ENCODE measurements around the gene RAB3C. TPM values are rescaled to one million over a fixed set of nuclear protein-coding genes. Genes with fewer than 3 reads are reported as not detected.
"Not testable (repeated sequence)": the region's sequence is repeated elsewhere in the genome, so short reads cannot be mapped to it uniquely, and the experiment has no call there.

The RAB3C gene
- total RNA-seq, 1 experiment from 2014 or later: not detected

DNA sequence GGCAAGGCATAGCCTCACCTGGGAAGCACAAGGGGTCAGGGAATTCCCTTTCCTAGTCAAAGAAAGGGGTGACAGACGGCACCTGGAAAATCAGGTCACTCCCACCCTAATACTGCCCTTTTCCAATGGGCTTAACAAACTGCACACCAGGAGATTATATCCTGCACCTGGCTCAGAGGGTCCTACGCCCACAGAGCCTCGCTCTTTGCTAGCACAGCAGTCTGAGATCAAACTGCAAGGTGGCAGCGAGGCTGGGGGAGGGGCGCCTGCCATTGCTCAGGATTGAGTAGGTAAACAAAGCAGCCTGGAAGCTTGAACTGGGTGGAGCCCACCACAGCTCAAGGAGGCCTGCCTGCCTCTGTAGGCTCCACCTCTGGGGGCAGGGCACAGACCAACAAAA is 9.9 kb upstream of the RAB3C start:
- DNase-seq; H3K9me3 ChIP-seq (replicated peaks); H3K36me3 ChIP-seq; H3K4me1 ChIP-seq; H3K27me3 ChIP-seq; H3K4me3 ChIP-seq; H3K27ac ChIP-seq: not testable (repeated sequence)

DNA sequence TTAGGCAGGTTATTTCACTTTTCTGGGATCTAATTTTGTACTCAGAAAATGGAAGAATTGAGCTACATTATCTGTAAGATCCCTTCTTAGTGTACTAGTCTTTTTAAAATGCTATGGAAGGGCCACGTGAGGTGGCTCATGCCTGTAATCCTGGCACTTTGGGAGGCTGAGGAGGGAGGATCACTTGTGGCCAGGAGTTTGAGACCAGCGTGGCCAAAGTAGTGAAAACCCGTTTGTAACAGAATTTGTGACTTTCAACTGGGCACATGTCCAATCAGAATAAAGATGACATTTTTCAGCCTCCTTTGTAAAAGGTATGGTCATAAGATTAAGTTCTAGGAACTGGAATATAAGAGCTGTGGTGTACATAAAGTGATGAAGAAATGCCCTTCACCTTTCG is 3.1 kb upstream of the RAB3C start:
- Histone ChIP-seq H3K4me3 (no peak overlapping the region), H3K4me1 (no peaks in the 10 kb centered on the region), H3K27ac (no peak overlapping the region), H3K36me3 (no peaks in the 10 kb centered on the region), H3K9me3 (replicated peaks) (no peaks in the 10 kb centered on the region), H3K27me3 (no peaks in the 10 kb centered on the region)
- DNase-seq: no peak

DNA sequence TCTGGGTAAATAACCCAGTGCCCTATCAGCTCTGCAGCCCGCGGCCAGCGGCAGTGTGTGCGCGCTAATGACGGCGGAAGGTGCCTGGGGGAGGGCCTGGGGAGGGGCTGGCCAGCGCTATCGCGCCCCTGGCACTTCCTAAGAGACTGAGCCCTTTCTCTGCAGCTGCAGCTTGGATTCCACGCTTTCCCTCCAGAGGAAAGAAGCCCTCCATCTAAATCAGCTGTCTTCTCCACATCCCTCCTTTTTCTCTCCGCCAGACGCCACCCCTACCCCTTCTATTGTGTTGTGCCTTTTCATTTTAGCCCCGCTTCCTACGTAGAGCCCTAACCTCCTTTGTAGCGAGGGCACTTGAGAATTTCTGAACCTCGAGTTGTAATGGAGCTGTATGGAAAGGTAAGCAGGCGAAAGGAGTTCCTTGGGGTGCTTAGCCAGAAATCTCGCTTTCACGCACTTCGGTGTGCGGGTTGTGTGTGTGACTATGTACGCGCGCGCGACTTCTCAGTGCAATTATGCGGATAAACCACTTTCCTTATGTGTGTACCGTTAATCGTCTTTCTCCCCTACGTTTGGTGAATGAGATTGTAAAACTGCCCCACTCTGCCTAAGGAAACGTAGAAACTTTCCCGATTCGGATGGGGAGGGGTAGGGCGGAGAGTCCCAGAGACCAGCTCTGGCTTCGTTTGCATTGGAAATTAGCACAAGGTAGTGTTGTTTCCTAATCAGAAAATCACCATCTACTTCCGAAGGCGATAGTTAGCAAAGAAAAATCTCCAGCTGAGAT is 664 bp upstream of the RAB3C start:
- Histone ChIP-seq H3K27me3 (no peaks in the 10 kb centered on the region), H3K4me3 (no peak overlapping the region), H3K27ac (no peak overlapping the region)

DNA sequence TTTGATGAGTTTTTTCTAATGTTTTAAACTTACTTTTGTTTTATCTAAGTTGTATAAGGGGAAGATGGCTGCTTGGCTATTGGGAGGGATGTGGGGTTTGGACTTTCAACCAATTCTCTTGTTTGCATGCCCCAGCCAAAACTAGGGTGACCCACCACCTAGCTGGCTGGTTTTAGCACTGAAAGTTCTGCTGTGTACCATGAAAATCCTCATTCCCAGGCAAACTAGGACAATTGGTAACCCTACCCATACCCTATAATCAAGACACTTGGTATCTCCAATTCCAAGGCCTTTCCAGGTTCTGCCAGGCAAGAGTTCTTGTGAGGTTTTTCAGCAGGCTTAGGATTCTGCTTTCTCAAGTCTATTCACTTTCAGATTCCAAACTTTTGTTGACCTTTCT is 13.1 kb downstream of the RAB3C start:
- no peaks in the 10 kb centered on the region for H3K4me1 ChIP-seq
- H3K27ac ChIP-seq: no peak overlapping the region
- H3K36me3 ChIP-seq: no peaks in the 10 kb centered on the region
- H3K27me3 ChIP-seq: no peaks in the 10 kb centered on the region
- no peaks in the 10 kb centered on the region for H3K9me3 ChIP-seq (replicated peaks)
- no peak for DNase-seq
- H3K4me3 ChIP-seq: no peak overlapping the region

More for the DNA sequence above, 664 bp upstream of the RAB3C start:
- DNase-seq: no peak
- H3K9me3 ChIP-seq (replicated peaks): no peaks in the 10 kb centered on the region
- no peaks in the 10 kb centered on the region for H3K4me1 ChIP-seq
- no peaks in the 10 kb centered on the region for H3K36me3 ChIP-seq

DNA sequence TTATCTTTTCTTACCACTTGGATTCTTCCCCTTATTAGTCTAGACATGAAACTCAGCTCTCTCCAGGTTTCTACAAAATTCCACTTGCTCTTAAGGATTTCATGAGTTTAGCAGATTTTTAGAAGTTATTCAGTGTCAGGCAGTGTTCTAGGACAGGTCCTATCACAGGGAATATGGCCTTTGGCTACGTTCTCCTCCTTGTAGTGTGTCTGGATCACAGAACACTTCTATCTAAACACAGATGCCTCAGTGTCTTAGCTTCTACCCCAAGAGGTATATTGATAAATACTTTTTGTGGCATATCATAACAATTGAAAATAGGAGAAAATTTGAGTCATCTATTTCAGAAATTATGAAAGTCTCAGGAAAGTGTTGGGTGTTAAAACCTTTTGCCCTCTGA is 15.6 kb downstream of the RAB3C start:
- Histone ChIP-seq H3K9me3 (replicated peaks) (no peaks in the 10 kb centered on the region), H3K4me1 (no peaks in the 10 kb centered on the region), H3K36me3 (no peaks in the 10 kb centered on the region), H3K27me3 (no peaks in the 10 kb centered on the region), H3K4me3 (no peak overlapping the region), H3K27ac (no peak overlapping the region)
- no peak for DNase-seq

DNA sequence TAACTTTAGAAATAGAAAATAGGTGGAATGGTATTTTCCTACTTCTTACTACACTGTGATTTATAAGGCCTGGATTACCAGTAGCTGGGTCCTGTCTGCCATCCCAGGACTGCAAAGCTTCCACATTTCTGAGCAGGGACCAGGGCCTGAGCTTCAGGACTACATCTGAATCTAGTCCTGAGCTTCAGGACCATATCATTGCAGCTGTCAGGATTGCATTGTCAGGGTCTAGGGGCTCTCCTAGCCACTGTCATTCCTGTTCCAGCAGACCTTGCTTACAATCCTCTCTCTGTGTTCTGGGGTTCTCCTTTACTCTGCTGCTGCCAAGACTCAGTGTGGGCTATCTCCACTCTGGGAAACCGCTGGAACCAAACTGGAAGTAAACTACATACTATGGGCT is 16.3 kb downstream of the RAB3C start:
- Histone ChIP-seq H3K4me3 (no peak overlapping the region), H3K9me3 (replicated peaks) (no peaks in the 10 kb centered on the region), H3K27me3 (no peaks in the 10 kb centered on the region), H3K4me1 (no peaks in the 10 kb centered on the region), H3K36me3 (no peaks in the 10 kb centered on the region), H3K27ac (no peak overlapping the region)
- DNase-seq: no peak

DNA sequence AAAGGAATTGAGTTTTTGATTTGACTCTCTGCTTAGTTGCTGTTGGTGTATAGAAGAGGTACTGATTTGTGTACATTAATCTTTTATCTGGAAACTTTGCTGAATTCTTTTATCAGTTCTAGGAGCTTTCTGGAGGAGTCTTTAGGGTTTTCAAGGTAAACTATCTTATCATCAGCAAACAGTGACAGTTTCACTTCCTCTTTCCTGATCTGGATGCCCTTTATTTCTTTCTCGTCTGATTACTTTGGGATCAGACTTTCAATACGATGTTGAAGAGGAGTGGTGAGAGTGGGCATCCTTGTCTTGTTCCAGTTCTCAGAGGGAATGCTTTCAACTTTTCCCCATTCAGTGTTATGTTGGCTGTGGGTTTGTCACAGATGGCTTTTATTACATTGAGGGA is 17.7 kb downstream of the RAB3C start:
- H3K27me3 ChIP-seq; H3K4me1 ChIP-seq; H3K4me3 ChIP-seq; DNase-seq; H3K36me3 ChIP-seq; H3K9me3 ChIP-seq (replicated peaks); H3K27ac ChIP-seq: not testable (repeated sequence)

DNA sequence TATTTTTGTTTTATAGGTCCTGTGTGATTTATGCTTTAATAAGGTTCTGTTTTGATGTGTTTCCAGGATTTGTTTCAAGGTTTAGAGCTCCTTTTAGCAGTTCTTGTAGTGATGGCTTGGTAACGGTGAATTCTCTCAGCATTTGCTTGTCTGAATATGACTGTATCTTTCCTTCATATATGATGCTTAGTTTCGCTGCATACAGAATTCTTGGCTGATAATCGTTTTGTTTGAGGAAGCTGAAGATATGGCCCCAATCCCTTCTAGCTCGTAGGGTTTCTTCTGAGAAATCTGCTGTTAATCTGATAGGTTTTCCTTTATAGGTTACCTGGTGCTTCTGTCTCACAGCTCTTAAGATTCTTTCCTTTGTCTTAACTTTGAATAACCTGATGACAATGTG is 20.0 kb downstream of the RAB3C start:
- H3K36me3 ChIP-seq; H3K27ac ChIP-seq; H3K27me3 ChIP-seq; H3K9me3 ChIP-seq (replicated peaks); H3K4me1 ChIP-seq; H3K4me3 ChIP-seq; DNase-seq: not testable (repeated sequence)

DNA sequence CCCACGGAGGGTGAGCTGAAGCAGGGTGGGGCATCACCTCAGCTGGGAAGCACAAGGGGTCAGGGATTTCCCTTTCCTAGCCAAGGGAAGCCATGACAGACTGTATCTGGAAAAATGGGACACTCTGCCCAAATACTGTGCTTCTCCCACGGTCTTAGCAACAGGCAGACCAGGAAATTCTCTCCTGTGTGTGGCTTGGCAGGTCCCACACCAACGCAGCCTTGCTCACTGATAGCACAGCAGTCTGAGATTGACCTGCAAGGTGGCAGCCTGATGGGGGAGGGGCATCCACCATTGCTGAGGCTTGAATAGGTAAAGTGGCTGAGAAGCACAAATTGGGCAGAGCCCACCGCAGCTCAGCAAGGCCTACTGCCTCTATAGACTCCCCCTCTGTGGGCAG is 23.2 kb downstream of the RAB3C start:
- Histone ChIP-seq H3K4me1 (no peaks in the 10 kb centered on the region), H3K36me3 (no peaks in the 10 kb centered on the region), H3K4me3 (no peak overlapping the region), H3K27me3 (no peaks in the 10 kb centered on the region), H3K27ac (no peak overlapping the region), H3K9me3 (replicated peaks) (no peaks in the 10 kb centered on the region)
- no peak for DNase-seq

DNA sequence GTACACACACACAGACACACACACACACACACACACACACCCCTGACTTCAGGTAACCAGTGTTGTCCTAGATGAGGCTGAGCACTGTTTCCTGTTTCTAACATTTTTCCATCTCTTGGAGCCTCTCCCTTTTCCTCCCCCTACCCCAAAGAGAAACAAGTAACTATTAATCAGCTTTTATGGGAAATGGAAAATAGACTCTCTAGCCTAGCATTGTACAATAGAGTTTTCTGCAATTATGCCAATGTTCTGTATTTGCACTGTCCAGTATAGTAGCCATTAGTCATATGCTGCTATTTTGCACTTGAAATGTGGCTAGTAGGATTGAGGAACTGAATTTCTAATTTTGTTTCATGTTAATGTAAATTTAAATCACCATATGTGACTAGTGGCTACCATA is 33.1 kb downstream of the RAB3C start:
- Histone ChIP-seq H3K27me3 (peaks cover 9% of the 10 kb centered on the region; the same call in 1 of the 2 replicates), H3K27ac (no peak overlapping the region), H3K4me1 (no peaks in the 10 kb centered on the region), H3K4me3 (no peak overlapping the region), H3K9me3 (replicated peaks) (no peaks in the 10 kb centered on the region), H3K36me3 (no peaks in the 10 kb centered on the region)
- no peak for DNase-seq

DNA sequence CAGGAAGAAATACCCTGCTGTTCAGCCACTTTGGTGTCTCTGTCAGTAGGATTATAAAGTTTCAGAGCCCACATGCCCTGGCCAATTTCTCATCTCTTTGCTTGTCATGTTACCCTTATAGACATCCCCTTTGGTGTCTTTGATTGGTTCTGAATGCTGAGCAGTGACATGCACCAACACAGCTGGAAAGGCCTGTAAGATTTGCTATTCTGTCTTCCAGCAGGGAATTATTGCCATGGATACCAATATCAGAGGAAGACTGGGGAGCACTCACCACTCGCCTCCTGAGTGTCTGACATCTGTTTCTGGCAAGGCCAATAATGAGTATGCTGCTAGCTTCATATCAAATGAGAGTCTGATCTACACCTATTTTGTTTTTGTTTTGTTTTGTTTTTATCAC is 34.4 kb downstream of the RAB3C start:
- no peaks in the 10 kb centered on the region for H3K4me1 ChIP-seq

DNA sequence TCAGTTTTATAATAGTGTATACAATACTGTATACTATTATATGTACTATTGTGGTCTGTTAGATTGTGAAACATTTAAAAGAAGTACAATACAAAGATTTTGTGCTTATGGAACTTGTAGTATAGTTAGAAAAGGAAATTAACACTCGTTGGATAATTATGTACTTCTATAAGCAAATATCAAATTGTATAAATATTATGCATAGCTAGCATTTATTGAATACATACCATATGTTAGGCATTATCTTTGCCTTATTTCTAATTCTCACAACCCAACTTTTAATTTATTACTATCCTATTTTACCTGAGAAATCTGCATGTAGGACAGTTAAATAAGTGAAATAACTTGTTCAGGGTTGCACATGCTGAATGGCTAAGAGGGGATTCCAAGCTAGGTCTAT is 37.5 kb downstream of the RAB3C start:
- Histone ChIP-seq H3K36me3 (no peaks in the 10 kb centered on the region), H3K9me3 (replicated peaks) (no peaks in the 10 kb centered on the region), H3K27ac (no peak overlapping the region), H3K4me1 (no peaks in the 10 kb centered on the region), H3K4me3 (no peak overlapping the region), H3K27me3 (peaks cover 2% of the 10 kb centered on the region; the same call in 1 of the 2 replicates)
- no peak for DNase-seq

More for the DNA sequence above, 34.4 kb downstream of the RAB3C start:
- Histone ChIP-seq H3K27me3 (peaks cover 9% of the 10 kb centered on the region; the same call in 1 of the 2 replicates), H3K27ac (no peak overlapping the region), H3K4me3 (no peak overlapping the region), H3K9me3 (replicated peaks) (no peaks in the 10 kb centered on the region), H3K36me3 (no peaks in the 10 kb centered on the region)
- DNase-seq: no peak

DNA sequence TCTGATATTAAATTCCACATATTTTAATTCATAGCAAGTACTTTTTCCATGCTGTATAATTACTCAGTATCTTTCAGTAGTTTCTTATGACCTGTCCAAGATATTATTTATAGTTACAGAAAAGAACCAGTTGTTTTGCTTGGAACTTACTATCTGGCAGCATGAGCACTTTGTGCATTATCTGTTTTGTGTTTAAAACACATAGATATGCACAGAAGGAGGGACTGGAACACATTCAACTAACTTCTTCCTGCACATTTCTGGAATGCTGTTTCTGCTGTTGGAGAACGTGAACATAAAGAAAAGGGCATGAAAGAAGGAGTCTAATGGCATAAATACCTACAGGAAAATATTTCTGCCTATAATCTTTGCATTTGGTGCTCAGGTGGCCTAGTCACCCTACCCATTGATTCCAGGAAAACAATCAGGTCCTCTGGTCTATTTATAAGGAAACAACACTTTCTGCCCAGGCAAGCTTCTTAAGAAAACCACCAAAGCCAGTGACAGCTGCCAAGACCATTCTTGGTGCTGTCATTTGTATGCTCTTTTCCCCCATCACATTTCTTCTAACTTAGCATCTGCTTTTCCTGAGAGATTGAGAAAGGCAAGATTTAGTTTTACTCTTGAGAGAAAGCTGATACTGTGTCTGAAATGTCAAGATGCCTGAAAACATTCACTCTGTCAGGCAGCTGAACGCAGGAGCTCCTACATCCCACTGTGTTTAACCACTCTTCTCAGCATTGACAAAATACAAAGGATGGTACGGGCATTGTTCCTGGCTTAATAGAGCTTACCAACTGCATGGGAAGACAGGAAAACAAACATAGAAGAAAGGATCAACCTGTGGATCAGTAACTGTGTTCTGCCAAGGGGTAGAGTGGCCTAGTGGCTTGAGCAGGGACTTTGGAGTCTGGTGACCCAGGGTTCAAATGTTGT is 40.3 kb downstream of the RAB3C start:
- DNase-seq: no peak
- H3K27ac ChIP-seq: no peak overlapping the region
- H3K9me3 ChIP-seq (replicated peaks): no peaks in the 10 kb centered on the region
- H3K27me3 ChIP-seq: no peaks in the 10 kb centered on the region; the same call in 1 of the 2 replicates
- no peaks in the 10 kb centered on the region for H3K36me3 ChIP-seq
- no peaks in the 10 kb centered on the region for H3K4me1 ChIP-seq
- no peak overlapping the region for H3K4me3 ChIP-seq

DNA sequence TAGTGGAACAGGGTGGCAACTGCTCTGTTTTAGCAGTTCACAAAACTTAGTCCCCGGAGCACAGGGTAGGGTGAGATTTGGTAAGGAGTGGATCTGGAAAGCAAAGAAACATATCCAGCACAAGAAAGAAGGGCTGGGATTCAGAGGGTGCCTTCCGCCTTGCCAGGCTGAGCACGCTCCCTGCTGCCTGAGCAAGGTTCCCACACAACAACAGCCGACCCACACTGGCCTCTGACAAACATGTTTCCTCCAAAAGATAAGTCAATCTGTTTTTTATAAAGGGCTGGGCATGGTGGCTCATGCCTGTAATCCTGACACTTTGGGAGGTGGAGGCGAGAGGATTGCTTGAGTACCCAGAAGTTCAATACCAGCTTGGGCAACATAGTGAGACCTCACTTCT is 45.8 kb downstream of the RAB3C start:
- no peaks in the 10 kb centered on the region for H3K4me1 ChIP-seq
- H3K4me3 ChIP-seq: no peak overlapping the region
- H3K9me3 ChIP-seq (replicated peaks): no peaks in the 10 kb centered on the region
- H3K27ac ChIP-seq: no peak overlapping the region
- no peak for DNase-seq
- H3K27me3 ChIP-seq: peaks cover 4% of the 10 kb centered on the region; the same call in 1 of the 2 replicates
- no peaks in the 10 kb centered on the region for H3K36me3 ChIP-seq

Measured in SJCRH30 (cell line).